K562 (cell line): ENCODE data around the gene PSMB7.

Source experiments
- CAMTA2 ChIP-seq: fragments of 250-450 bp; sonication (Bioruptor Pico); conservative IDR thresholded peaks from 2 replicates; pipeline ENCODE4 v1.5.1; 2022
- SMARCE1 ChIP-seq: fragments of 450-650 bp; IDR thresholded peaks from 2 replicates; pipeline ENCODE4 v1.7.1; 2016; ENCODE audit warnings: mild to moderate bottlenecking
- SRSF9 ChIP-seq: fragments of 200-400 bp; formaldehyde crosslinking; IDR thresholded peaks from 2 replicates; pipeline ENCODE4 v1.6.1; 2017; ENCODE audit warnings: low read depth, low read length, borderline replicate concordance
- TF ChIP-seq, protein P1 (sequence below), 3 experiments: IDR thresholded peaks in 2 of 3; conservative IDR thresholded peaks in 1 of 3; 2 replicates each; pipeline ENCODE4 v1.5.1; 2011 to 2012; ENCODE audit warnings: low read length in 3 of 3, mild to moderate bottlenecking in 3 of 3, control low read depth in 2 of 3, improper control_type of control experiment in 1 of 3, inconsistent platforms in 1 of 3, low read depth in 1 of 3, mixed read lengths in 1 of 3, moderate library complexity in 1 of 3; ENCODE audit not compliant: insufficient read depth in 2 of 3

DNA sequence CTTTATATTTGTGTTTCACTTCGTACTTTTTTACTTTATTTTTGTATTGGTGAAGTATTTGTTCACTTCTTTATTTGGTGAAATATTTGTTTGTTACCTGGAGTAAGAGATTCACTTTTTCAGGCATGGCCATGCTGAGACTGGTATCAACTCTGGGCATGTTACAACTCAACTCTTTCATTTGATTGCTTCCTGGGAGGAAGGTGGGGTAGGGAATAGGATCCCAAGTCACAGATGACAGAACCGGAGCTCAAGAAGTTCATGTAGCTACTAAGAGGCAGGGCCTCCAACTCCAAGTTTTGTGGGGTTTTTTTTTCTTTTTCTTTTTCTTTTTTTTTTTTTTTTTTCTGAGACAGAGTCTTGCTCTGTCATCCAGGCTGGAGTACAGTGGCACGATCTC lies 28.9 kb upstream of the PSMB7 start:
- TF ChIP-seq SRSF9: no peak
- no peak for TF ChIP-seq CAMTA2 (CRISPR knock-in tag)
- TF ChIP-seq SMARCE1: no peak
- TF ChIP-seq, protein P1, sequence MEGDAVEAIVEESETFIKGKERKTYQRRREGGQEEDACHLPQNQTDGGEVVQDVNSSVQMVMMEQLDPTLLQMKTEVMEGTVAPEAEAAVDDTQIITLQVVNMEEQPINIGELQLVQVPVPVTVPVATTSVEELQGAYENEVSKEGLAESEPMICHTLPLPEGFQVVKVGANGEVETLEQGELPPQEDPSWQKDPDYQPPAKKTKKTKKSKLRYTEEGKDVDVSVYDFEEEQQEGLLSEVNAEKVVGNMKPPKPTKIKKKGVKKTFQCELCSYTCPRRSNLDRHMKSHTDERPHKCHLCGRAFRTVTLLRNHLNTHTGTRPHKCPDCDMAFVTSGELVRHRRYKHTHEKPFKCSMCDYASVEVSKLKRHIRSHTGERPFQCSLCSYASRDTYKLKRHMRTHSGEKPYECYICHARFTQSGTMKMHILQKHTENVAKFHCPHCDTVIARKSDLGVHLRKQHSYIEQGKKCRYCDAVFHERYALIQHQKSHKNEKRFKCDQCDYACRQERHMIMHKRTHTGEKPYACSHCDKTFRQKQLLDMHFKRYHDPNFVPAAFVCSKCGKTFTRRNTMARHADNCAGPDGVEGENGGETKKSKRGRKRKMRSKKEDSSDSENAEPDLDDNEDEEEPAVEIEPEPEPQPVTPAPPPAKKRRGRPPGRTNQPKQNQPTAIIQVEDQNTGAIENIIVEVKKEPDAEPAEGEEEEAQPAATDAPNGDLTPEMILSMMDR (IDR thresholded peaks at IDR 0.05 in 2 of 3, conservative IDR thresholded peaks at IDR 0.05 in 1 of 3; ENCODE audit: insufficient read depth in 2 of 3, low read depth in 1 of 3, low read length in 3 of 3): no peak
